ENCODE data around the gene TMEM234.

GRCh38 chr1:32205401-32206370 is 16.5 kb downstream of the TMEM234 start, which contains the start of gene IQCC:
- TF ChIP-seq CTCF (IDR thresholded peaks at IDR 0.05) (no peak), ZFX (IDR thresholded peaks at IDR 0.05; ENCODE audit: borderline replicate concordance) (no peak)
